Left kidney (tissue), 2 donors: ENCODE measurements around the gene MPZL1. TPM values are rescaled to one million over a fixed set of nuclear protein-coding genes. Genes with fewer than 3 reads are reported as not detected.
"Not testable (repeated sequence)": the region's sequence is repeated elsewhere in the genome, so short reads cannot be mapped to it uniquely, and the experiment has no call there.

Experiments used
- DNase-seq: peaks from one replicate; pipeline ENCODE4 v3.0.0-alpha.2; 2013
- polyA plus RNA-seq: library from polyadenylated mRNA; unstranded; fragments of 120-200 nt; gene quantifications from one replicate; pipeline ENCODE4 v1.2.1, GENCODE V29; 2013; ENCODE audit not compliant: insufficient read length

Gene MPZL1
- polyA plus RNA-seq, 1 donor = 137 TPM

- DNase-seq = no peak
Observed at GRCh38 chr1:167776616-167777268, 55.0 kb downstream of the MPZL1 start.

- DNase-seq = no peak
Observed at GRCh38 chr1:167777269-167777650, 55.5 kb downstream of the MPZL1 start.

- DNase-seq = no peak
Observed at GRCh38 chr1:167781558-167781957, 59.8 kb downstream of the MPZL1 start.

- no peak for DNase-seq
Observed at GRCh38 chr1:167782946-167783345, 61.2 kb downstream of the MPZL1 start.

DNA sequence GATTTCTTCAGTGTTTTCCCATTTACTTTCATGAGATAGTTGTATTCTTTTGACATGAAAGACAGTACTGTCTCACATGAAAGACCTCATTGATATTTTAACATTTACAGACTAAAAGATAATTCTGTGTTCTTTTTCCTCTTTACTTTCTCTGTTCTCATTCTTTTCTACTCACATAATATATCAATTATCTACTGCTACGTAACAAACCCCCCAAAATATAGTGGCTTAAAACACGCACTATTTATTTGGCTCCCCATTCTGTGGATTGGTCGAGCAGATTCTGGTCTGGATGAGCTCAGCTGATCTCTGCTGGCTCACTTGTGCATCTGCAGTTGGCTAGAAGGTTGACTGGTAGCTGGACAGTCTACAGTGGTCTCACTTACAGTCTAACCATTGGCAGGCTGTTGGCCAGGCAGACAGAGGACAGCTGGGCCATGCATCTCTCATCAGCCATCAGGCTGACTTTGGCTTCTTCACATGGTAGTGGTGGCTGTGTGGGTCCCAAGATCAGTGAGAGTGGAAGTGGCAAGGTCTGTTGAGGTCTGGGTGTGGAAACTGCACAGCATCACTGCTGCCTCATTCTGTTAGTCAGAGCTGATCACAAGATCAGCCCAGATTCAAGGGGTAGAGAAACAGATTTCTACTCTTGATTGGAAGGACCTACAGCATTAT lies 63.2 kb downstream of the MPZL1 start:
- DNase-seq = no peak

DNA sequence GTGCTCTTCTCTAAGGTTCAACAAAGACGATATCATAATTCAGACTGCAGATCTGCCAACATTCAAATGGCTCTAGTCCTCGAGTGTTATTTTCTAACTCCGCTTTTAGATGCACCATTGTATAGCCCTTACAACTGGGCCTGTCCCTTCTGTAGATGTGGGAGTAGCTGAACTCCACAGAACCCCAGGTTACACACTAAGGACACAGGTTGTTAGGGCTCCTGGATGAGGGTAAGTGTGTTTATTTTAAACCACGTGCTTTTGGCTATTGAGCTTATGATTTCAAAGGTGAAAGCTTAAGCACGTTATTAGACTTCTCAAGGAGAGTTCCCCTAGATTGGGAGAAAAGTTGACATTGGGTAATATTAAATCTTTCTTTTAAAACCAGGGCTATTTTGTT lies 64.7 kb downstream of the MPZL1 start:
- no peak for DNase-seq

DNA sequence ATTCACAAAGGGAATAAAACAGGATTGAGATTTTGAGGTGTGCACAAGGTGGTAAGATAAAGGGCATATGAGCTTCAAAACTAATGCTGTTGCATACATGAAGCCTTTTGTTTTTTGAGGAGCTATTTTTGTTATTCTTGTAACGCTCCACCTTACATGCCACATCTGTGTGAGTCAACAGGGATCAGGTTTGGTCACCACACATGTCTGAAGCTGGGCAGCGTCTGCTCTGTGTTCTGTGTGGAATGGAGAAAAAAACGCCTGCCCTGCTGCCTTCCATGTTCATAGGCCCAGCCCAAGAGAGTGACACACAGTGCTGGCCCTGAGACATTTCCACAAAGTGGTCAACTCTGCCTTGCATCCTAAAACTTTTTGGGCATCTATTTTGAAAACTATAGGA lies 67.7 kb downstream of the MPZL1 start:
- no peak for DNase-seq

DNA sequence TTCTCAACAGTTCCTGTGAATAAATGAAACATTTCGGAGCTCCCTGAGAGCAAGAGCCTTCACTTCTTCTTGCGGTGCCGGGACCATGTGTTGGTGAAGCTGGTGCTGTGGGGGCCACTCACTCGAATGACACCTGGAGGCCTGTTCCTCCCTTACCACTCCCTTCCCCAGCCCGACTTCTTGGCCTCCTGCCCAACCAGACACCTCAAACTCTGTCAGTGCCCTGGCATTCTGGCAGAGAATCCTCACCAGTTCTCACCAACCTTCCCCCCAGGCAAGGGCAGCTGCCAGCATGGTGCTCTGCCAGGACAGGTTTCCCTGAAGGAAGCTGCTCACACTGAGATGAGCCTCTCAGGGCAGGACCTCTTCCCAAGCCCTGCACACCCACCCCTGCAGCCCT lies 68.3 kb downstream of the MPZL1 start:
- DNase-seq = no peak

DNA sequence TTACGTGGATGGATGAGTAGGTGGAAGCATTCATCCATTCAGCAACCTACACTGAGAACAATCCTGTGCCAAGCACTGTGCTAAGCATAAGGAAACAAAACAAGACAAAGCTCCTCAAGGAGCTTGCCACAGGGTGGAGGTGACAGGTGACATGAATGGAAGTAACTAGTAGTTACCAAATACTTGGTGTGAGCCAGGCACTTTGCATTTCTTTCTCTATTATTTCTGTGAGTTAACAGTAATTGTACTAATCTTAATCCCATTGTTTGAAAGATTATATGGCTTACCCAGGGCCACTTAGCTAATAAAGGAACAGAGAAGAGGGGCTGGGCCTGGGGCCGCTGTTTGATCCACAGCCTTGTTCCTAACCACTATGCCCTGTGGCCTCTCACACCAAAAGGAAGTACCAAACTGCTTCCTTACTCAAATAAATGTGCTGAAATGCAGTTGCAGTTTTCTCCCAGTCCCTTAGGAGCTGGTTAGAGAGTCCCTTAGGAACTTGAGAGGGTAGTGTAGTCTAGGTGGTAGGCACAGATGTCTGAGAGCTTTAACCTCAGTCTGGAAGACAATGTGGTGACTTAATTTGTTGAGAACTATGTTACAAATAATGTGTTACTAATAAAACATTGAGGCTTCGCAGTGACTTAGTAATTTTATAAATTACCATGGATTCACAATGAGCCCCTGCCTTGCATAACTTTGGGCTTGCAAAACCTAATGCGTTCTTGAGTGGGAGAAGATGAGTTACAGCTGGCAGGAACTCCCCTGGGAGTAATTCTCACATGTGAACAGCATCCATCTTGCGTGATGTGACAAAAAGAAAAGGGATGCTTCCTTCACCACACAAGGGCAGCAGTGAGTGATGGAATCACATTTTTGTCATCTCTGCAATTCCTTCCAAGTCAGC lies 69.8 kb downstream of the MPZL1 start:
- DNase-seq = no peak

DNA sequence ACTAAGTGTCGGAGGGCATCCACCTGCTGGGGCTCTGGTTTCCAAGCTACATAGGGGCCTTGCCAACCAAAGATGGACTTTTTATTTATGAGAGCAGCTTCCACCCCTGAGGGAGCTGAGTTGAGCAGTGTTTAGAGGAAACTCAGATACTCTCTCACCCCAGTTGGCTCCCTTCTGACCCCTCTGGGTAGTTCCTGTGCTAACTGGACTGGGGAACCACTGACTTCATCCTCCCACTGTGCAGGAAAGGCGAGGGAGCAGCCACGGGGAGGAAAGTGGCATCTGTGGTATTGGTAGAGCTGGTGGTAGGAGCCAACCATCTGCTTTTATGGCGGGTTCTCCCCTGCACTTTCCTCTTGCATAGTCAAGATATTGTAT lies 70.4 kb downstream of the MPZL1 start:
- DNase-seq = no peak

DNA sequence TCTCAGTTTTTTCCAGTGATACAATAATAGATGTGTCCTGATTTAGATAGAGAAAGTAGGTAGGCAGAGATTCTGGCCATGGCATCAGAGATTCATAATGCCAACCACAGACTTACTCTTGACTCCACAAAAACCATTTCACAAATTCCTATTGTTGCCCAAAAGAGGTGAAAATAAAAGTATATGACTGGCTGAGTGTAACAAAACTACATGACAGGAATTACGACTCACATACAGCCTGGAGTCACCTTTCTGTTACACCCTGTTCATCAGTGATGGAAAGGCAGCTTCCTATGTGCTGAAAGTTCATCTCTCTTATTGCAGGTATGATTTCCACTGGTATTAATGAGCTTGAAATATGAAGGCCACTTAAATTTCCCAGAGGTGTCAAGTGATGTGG lies 72.3 kb downstream of the MPZL1 start:
- DNase-seq = no peak

DNA sequence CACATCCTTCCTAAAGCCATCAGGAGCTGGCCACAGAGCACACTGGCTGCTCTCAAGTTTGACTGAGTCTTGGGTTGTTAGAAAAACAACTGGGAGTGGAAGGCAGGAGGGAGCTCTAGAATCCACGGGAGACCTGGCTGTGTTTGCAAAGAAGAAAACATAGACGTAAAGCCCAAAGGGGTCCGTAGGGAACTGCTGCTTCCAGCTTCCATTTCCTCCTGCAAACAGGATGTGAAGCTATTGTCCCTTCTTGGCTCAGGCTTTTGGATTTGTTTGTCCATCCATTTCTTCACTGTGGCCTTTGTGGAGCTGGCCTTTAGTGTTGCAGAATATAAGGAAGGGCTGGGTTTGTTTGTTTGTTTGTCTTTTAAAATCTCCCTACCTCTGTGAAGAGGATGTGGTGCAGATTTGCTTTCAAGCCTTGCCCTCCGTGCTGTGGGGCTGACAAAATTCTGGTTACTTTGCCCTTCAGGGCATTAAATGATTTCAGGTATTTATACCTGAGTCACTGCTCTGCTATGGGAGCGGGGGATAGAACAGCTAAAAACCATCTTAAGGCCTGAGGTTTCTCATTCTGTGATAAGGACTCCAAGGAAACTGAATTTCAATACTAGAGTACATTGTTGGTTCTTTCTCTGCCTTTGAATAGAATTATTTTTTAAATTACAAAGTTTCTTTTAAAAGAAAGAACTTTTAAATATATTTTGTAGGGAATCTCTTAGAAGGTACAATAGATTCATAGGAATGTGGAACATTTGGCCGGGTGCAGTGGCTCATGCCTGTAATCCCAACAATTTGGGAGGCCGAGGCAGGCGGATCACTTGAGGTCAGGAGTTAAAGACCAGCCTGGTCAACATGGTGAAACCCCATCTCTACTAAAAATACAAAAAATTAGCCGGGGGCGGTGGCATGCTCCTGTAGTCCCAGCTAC lies 74.3 kb downstream of the MPZL1 start:
- DNase-seq = no peak

GRCh38 chr1:167797015-167797414 lies 75.2 kb downstream of the MPZL1 start:
- no peak for DNase-seq

GRCh38 chr1:167798952-167799351 lies 77.2 kb downstream of the MPZL1 start:
- no peak for DNase-seq

DNA sequence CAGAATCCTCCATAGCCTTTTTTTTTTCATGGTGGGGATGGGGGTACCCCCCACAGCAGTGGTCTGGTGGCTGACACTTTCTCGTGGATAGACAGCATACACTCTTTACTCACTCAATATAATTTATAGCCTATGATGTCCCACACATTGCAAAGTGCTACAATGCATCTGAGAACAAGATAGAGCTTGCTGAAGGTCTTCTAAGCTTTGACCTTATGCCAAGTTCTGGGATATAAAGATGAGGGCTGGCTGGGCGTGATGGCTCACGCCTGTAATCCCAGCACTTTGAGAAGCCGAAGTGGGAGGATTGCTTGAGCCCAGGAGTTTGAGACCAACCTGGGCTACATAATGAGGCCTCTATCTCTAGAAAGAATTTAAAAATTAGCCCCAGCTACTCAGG lies 78.0 kb downstream of the MPZL1 start:
- DNase-seq = no peak

GRCh38 chr1:167800251-167800650 lies 78.5 kb downstream of the MPZL1 start:
- DNase-seq = no peak

DNA sequence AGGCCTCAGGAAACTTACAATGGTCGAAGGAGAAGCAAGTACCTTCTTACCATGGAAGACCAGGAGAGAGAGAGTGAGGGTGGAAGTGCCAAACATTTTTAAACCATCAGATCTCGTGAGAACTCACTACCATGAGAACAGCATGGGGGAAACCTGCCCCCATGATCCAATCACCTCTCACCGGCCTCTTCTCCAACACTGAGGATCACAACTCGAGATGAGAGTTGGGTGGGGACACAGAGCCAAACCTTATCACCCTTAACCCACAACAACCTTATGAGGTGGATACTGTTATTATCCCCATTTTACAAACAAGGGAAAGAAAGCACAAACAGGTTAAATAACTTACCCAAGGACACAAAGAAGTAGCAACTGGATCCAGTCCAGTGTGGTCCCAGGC lies 80.5 kb downstream of the MPZL1 start:
- no peak for DNase-seq

GRCh38 chr1:167803358-167804207 lies 81.8 kb downstream of the MPZL1 start:
- DNase-seq = peak; percentile 68

DNA sequence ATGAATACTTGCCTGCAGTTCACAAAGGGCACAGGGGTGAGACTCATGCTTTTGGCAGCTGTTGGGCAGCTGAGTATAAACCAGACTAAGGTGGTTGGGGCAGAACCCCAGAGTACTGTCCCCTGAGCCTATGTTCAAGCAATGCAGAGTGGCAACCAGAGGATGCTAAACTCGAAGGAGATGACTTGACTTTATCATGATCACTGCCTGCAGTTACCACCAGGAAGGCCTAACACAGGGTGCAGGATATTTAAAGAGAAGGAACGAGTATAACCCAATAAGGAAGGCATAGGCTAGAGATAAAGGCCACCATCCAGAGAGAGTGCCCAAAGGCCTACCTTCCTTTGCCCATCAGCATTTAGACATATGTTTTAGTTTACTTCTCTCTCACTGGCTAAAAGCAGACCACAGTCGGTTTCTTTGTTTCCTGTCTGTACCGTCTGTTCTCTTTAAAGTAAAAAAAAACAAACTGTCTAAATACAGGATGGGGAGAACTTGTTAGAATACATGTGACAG lies 83.3 kb downstream of the MPZL1 start:
- DNase-seq = no peak

DNA sequence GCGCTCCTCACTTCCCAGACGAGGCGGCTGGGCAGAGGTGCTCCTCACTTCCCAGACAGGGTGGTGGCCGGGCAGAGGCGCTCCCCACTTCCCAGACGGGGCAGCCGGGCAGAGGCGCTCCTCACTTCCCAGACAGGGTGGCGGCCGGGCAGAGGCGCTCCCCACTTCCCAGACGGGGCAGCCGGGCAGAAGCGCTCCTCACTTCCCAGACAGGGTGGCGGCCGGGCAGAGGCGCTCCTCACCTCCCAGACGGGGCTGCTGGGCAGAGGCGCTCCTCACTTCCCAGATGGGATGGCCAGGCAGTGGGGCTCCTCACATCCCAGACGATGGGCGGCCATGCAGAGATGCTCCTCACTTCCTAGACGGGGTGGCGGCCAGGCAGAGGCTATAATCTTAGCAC lies 84.5 kb downstream of the MPZL1 start:
- not testable (repeated sequence) for DNase-seq

DNA sequence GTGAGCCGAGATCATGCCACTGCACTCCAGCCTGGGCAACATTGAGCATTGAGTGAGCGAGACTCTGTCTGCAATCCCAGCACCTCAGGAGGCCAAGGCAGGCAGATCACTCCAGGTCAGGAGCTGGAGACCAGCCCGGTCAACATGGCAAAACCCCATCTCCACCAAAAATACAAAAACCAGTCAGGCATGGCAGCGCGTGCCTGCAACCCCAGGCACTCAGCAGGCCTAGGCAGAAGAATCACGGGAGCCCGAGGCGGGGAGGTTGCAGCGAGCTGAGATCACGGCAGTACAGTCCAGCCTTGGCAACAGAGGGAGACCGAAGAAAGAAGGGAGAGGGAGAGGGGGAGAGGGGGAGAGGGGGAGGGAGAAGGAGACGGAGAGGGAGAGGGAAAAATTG lies 84.9 kb downstream of the MPZL1 start:
- not testable (repeated sequence) for DNase-seq
